ENCODE data around the gene PPP4R3B. TPM values are rescaled to one million over a fixed set of nuclear protein-coding genes. Genes with fewer than 3 reads are reported as not detected.

Gene PPP4R3B
- total RNA-seq, 1 donor from 2014 or later, result 22.9 TPM

DNA sequence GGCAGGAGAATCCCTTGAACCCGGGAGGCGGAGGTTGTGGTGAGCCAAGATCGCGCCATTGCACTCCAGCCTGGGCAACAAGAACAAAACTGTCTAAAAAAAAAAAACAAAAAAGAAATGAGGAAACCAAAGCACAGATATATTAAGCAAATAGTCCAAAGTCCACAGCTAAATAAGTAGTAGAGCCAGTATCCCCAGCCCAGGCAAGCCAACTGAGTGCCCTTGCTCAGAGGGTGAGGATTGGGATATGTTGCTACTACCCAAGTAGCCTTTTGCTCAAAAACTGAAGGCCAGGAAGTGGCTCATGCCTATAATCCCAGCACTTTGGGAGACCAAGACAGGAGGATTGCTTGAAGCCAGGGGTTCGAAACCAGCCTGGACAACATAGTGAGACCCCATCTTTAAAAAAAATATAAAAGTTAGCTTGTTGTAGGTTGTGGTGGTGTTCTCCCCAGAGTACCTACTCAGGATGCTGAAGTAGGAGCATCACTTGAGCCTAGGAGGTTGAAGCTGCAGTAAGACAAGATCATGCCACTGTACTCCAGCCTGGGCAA lies 92.5 kb downstream of the PPP4R3B start:
- DNase-seq, result no peak
- Histone ChIP-seq H3K36me3 (peaks cover 50% of the 10 kb centered on the region), H3K4me3 (no peak overlapping the region), H3K4me1 (peaks cover 8% of the 10 kb centered on the region), H3K27me3 (ENCODE audit: low read depth) (no peaks in the 10 kb centered on the region), H3K9me3 (replicated peaks) (no peaks in the 10 kb centered on the region), H3K27ac (replicated peaks) (no peak overlapping the region)
- intact Hi-C loops (cut with micrococcal nuclease), result no loop called here
- TF ChIP-seq, protein P1, sequence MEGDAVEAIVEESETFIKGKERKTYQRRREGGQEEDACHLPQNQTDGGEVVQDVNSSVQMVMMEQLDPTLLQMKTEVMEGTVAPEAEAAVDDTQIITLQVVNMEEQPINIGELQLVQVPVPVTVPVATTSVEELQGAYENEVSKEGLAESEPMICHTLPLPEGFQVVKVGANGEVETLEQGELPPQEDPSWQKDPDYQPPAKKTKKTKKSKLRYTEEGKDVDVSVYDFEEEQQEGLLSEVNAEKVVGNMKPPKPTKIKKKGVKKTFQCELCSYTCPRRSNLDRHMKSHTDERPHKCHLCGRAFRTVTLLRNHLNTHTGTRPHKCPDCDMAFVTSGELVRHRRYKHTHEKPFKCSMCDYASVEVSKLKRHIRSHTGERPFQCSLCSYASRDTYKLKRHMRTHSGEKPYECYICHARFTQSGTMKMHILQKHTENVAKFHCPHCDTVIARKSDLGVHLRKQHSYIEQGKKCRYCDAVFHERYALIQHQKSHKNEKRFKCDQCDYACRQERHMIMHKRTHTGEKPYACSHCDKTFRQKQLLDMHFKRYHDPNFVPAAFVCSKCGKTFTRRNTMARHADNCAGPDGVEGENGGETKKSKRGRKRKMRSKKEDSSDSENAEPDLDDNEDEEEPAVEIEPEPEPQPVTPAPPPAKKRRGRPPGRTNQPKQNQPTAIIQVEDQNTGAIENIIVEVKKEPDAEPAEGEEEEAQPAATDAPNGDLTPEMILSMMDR (IDR thresholded peaks at IDR 0.05; ENCODE audit: borderline replicate concordance), result no peak

DNA sequence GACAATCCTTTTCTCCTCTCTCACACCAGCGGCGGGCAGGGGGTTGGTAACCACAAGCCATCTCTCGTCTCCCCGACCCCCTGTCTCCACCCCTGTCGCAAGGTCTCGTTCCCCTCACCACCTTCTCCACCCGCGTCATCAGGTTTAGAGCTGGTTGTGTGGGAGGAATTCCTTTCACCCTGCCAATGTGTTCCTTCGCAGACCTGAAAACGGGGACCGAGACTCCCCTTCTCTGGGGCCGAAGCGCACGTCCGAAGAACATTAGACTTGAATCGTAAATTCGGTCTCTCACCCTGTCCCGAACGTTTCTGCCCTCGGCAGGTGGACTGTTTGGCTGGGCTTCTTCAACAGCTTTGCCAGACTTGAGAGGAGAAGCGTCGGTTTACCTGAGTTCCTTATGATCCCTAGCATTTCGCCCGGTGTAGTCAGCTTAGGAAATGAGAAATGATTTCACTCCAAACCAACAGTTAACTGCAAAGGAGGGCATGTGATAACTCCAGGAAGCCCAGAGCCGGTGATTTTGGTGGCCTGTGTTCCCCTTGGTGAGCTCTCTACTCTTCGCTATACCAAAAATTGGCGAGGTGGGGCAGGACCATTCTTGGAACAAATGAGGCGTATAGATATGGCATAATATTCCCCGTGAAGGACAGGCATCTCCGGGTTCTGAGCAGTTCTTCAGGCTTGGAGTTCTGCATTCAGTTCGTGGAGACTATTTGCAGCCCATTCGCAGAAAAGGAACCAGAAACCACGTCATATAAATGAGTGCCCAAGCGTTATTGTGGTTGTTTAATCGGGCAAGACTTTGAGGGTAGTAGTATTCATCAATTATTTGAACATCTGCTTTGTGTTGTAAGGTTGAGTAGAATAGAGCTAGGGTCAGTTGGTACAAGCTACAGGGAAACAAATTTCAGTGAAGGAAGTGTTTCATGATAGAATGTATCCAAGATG lies 97.2 kb downstream of the PPP4R3B start:
- H3K27me3 ChIP-seq (ENCODE audit: low read depth), result no peaks in the 10 kb centered on the region
- peaks cover 26% of the 10 kb centered on the region for H3K4me1 ChIP-seq
- intact Hi-C loops (cut with micrococcal nuclease), result no loop called here
- H3K9me3 ChIP-seq (replicated peaks), result no peaks in the 10 kb centered on the region
- H3K4me3 ChIP-seq, result peak overlapping the region; percentile 89
- TF ChIP-seq, protein P1 (IDR thresholded peaks at IDR 0.05; ENCODE audit: borderline replicate concordance), result no peak
- H3K36me3 ChIP-seq, result peaks cover 17% of the 10 kb centered on the region
- H3K27ac ChIP-seq (replicated peaks), result peak overlapping the region; percentile 89
- no peak for DNase-seq

GRCh38 chr2:55518841-55519165 lies 98.6 kb downstream of the PPP4R3B start:
- peak overlapping the region; percentile 89 for H3K4me3 ChIP-seq
- peak overlapping the region; percentile 89 for H3K27ac ChIP-seq (replicated peaks)
- peaks cover 26% of the 10 kb centered on the region for H3K4me1 ChIP-seq
- no peak for DNase-seq
- H3K36me3 ChIP-seq, result peaks cover 2% of the 10 kb centered on the region
- no peaks in the 10 kb centered on the region for H3K27me3 ChIP-seq (ENCODE audit: low read depth)
- H3K9me3 ChIP-seq (replicated peaks), result no peaks in the 10 kb centered on the region
- intact Hi-C loops (cut with micrococcal nuclease), result no loop called here
- TF ChIP-seq, protein P1 (IDR thresholded peaks at IDR 0.05; ENCODE audit: borderline replicate concordance), result no peak

DNA sequence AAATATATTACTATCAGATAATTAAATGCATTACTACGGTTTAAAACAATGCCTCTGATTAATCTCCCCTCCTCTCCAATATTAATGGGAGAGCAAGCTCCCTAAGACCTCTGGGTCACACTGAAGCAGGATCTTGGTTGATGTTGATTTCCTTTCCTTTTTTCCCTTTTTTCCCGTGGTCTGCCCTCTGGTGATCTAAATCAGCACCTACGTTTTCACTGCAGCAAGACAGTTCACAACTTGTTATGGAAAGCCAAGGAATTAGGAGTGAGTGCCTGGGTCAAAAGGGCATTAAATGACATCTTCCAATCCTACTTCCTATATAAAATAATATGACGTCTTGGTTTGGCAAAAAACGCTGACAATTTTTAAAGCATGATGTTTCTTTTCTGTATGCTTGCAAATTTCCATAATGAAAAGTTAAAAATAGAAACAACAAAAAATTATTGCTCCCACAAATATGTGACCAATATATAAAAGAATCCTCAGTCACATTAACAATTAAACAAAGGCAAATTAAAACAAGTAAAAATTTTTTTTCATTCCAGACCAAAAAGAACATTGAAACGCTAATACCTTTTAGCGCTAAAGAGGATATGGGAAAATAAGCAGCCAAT lies 105.8 kb downstream of the PPP4R3B start:
- TF ChIP-seq, protein P1 (IDR thresholded peaks at IDR 0.05; ENCODE audit: borderline replicate concordance), result peak; percentile 36
- intact Hi-C loops (cut with micrococcal nuclease), result no loop called here

DNA sequence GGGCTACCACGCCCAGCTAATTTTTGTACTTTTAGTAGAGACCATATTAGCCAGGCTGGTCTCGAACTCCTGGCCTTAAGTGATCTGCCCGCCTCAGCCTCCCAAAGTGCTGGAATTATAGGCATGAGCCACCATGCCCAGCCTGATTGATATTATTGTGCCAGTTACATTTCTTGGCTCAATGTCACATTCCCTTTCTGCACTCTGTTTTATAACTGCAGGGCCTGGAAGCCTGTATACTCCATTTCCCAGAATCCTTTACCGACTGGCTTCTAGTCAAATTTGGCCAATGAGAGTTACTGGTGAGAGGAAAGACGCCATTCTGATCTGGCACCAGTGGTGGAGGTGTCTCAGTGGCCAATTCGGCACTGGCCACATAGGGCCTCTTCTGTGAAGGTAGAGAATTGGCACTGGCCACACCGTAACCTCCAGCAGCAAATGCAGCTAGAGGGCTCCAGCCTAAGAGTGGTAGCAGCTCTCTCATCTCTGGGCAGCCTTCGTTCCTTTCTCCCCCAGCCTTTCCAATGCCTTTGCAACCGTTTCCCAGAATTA lies 114.8 kb downstream of the PPP4R3B start:
- TF ChIP-seq, protein P1 (IDR thresholded peaks at IDR 0.05; ENCODE audit: borderline replicate concordance), result no peak
- no peak overlapping the region for H3K27ac ChIP-seq (replicated peaks)
- intact Hi-C loops (cut with micrococcal nuclease), result no loop called here
- DNase-seq, result no peak
- no peaks in the 10 kb centered on the region for H3K4me1 ChIP-seq
- no peaks in the 10 kb centered on the region for H3K9me3 ChIP-seq (replicated peaks)
- H3K4me3 ChIP-seq, result no peak overlapping the region
- no peaks in the 10 kb centered on the region for H3K27me3 ChIP-seq (ENCODE audit: low read depth)
- no peaks in the 10 kb centered on the region for H3K36me3 ChIP-seq

More for the DNA sequence above, 105.8 kb downstream of the PPP4R3B start:
- Histone ChIP-seq H3K9me3 (replicated peaks) (no peaks in the 10 kb centered on the region), H3K36me3 (no peaks in the 10 kb centered on the region), H3K27ac (replicated peaks) (no peak overlapping the region), H3K27me3 (ENCODE audit: low read depth) (no peaks in the 10 kb centered on the region), H3K4me1 (no peaks in the 10 kb centered on the region), H3K4me3 (no peak overlapping the region)
- DNase-seq, result no peak
